Measurements from ENCODE around the gene EHBP1.

DNA sequence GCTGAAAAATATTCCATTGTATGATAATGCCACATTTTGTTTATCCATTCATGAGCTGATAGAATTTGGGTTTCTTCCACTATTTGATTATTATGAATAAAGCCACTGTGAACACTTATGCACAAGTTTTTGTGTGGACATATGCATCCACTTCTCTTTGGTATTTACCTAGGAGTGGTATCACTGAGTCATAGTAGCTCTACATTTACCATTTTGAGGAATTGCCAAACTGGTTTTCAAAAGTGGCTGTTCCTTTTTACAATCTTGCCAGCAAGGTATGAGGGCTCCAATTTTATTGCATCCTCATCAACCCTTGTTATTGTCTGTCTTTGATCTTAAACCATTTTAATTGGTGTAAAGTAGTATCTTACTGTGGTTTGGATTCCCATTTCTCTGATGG is 13.3 kb upstream of the EHBP1 start:
- TF ChIP-seq, protein P1, sequence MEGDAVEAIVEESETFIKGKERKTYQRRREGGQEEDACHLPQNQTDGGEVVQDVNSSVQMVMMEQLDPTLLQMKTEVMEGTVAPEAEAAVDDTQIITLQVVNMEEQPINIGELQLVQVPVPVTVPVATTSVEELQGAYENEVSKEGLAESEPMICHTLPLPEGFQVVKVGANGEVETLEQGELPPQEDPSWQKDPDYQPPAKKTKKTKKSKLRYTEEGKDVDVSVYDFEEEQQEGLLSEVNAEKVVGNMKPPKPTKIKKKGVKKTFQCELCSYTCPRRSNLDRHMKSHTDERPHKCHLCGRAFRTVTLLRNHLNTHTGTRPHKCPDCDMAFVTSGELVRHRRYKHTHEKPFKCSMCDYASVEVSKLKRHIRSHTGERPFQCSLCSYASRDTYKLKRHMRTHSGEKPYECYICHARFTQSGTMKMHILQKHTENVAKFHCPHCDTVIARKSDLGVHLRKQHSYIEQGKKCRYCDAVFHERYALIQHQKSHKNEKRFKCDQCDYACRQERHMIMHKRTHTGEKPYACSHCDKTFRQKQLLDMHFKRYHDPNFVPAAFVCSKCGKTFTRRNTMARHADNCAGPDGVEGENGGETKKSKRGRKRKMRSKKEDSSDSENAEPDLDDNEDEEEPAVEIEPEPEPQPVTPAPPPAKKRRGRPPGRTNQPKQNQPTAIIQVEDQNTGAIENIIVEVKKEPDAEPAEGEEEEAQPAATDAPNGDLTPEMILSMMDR (IDR thresholded peaks at IDR 0.05; ENCODE audit: low read length), result no peak
- no peak for TF ChIP-seq EZH2 (IDR thresholded peaks at IDR 0.05; ENCODE audit: borderline replicate concordance, low read length)
